HEK293 (cell line): ENCODE measurements around the gene ALG8.
A peak's percentile ranks its signal among the peaks of the same experiment; 100 is the strongest.
"Not testable (repeated sequence)": the region's sequence is repeated elsewhere in the genome, so short reads cannot be mapped to it uniquely, and the experiment has no call there.

Source experiments
- CTCF ChIA-PET: fragments of 350-600 bp; formaldehyde crosslinking; extraction: SDS; loops from one replicate; lab custom pipeline; 2021; ENCODE audit warnings: antibody characterized with exemption; lab: Yijun Ruan, JAX
- POLR2A ChIA-PET: fragments of 300-600 bp; formaldehyde crosslinking; extraction: SDS; loops from one replicate; lab custom pipeline; 2020; ENCODE audit warnings: antibody characterized with exemption, inconsistent platforms; lab: Yijun Ruan, JAX
- H3K27ac ChIP-seq: fragments of 200-500 bp; sonication (Bioruptor generic); 2 replicates; pipeline ENCODE4 v1.5.1; 2014; ENCODE audit warnings: low read depth, low read length, control low read depth, inconsistent platforms; ENCODE audit errors: extremely low read depth
- H3K36me3 ChIP-seq, 2 experiments: fragments of 200-500 bp in 1 of 2; sonication (Bioruptor generic) in 1 of 2; 1 replicate in 1 of 2; 2 replicates in 1 of 2; pipeline ENCODE4 v1.5.1; 2014 to 2017; ENCODE audit warnings: inconsistent platforms in 2 of 2, low read length in 2 of 2; ENCODE audit not compliant: control insufficient read depth in 2 of 2, insufficient read depth in 1 of 2
- H3K4me1 ChIP-seq: fragments of 200-500 bp; sonication (Bioruptor generic); 2 replicates; pipeline ENCODE4 v1.5.1; 2014; ENCODE audit warnings: mild to moderate bottlenecking, low read length, inconsistent platforms; ENCODE audit not compliant: control insufficient read depth, insufficient read depth
- H3K4me3 ChIP-seq: 2 replicates; pipeline ENCODE4 v1.5.1; 2011; ENCODE audit warnings: low read depth, mild to moderate bottlenecking, control low read depth, low read length, moderate library complexity
- H3K9me3 ChIP-seq: fragments of 200-500 bp; sonication (Bioruptor generic); 2 replicates; pipeline ENCODE4 v1.5.1; 2014; ENCODE audit warnings: low read depth, low read length, inconsistent platforms; ENCODE audit not compliant: control insufficient read depth, insufficient read depth
- ATF2 ChIP-seq: fragments of 450-650 bp; formaldehyde crosslinking; IDR thresholded peaks from 2 replicates; pipeline ENCODE4 v1.5.1; 2016; ENCODE audit warnings: missing biosample characterization, missing genetic modification characterization, low read depth
- EGR2 ChIP-seq: fragments of 450-650 bp; formaldehyde crosslinking; IDR thresholded peaks from 2 replicates; pipeline ENCODE4 v1.5.1; 2016; ENCODE audit warnings: low read depth, missing biosample characterization, missing genetic modification characterization
- PRDM2 ChIP-seq: fragments of 450-650 bp; formaldehyde crosslinking; IDR thresholded peaks from 2 replicates; pipeline ENCODE4 v1.5.1; 2016; ENCODE audit warnings: missing biosample characterization, missing genetic modification characterization, borderline replicate concordance
- ZBTB26 ChIP-seq: fragments of 450-650 bp; formaldehyde crosslinking; optimal IDR thresholded peaks from 2 replicates; pipeline ENCODE3; 2016; ENCODE audit warnings: missing biosample characterization, mild to moderate bottlenecking, missing genetic modification characterization
- ZIC2 ChIP-seq: fragments of 450-650 bp; formaldehyde crosslinking; IDR thresholded peaks from 2 replicates; pipeline ENCODE4 v1.5.1; 2016; ENCODE audit warnings: missing biosample characterization, missing genetic modification characterization
- ZNF121 ChIP-seq: fragments of 450-650 bp; formaldehyde crosslinking; IDR thresholded peaks from 2 replicates; pipeline ENCODE4 v1.5.1; 2016; ENCODE audit warnings: missing biosample characterization, missing genetic modification characterization
- ZNF146 ChIP-seq: fragments of 450-650 bp; formaldehyde crosslinking; IDR thresholded peaks from 2 replicates; pipeline ENCODE4 v1.5.1; 2016; ENCODE audit warnings: missing biosample characterization, missing genetic modification characterization
- ZNF280D ChIP-seq: fragments of 450-650 bp; formaldehyde crosslinking; IDR thresholded peaks from 2 replicates; pipeline ENCODE4 v1.5.1; 2016; ENCODE audit warnings: missing biosample characterization, missing genetic modification characterization
- ZNF404 ChIP-seq: fragments of 450-650 bp; formaldehyde crosslinking; IDR thresholded peaks from 2 replicates; pipeline ENCODE4 v1.5.1; 2017; ENCODE audit warnings: missing biosample characterization, missing genetic modification characterization
- ZNF658 ChIP-seq: fragments of 450-650 bp; formaldehyde crosslinking; IDR thresholded peaks from 2 replicates; pipeline ENCODE4; 2016; ENCODE audit warnings: missing biosample characterization, missing genetic modification characterization

ALG8 gene

GRCh38 chr11:78175862-78176261 is 36.4 kb upstream of the ALG8 start:
- CTCF ChIA-PET, H3K4me1 ChIP-seq, H3K4me3 ChIP-seq, H3K27ac ChIP-seq, POLR2A ChIA-PET, H3K9me3 ChIP-seq: not testable (repeated sequence)
- TF ChIP-seq ZNF146 (tag by site-specific recombination): peak; percentile 94
- peaks cover 0 to 13% of the 10 kb centered on the region in 2 experiments; a peak in 1 of 3 replicates for H3K36me3 ChIP-seq

- POLR2A ChIA-PET: no interaction called here
- TF ChIP-seq ZNF121 (tag by site-specific recombination) (no peak), ZIC2 (tag by site-specific recombination) (peak; percentile 44), PRDM2 (tag by site-specific recombination) (no peak)
- peaks cover 0 to 13% of the 10 kb centered on the region in 2 experiments; a peak in 1 of 3 replicates for H3K36me3 ChIP-seq
- CTCF ChIA-PET: no interaction called here
- no peaks in the 10 kb centered on the region for H3K9me3 ChIP-seq
- H3K4me3 ChIP-seq: no peak overlapping the region
- no peaks in the 10 kb centered on the region for H3K4me1 ChIP-seq
- H3K27ac ChIP-seq: no peak overlapping the region
Observed at GRCh38 chr11:78171951-78172350, 32.5 kb upstream of the ALG8 start.

GRCh38 chr11:78170874-78171549 is 31.6 kb upstream of the ALG8 start:
- ChIA-PET POLR2A (interaction anchor here (1.0 kb wide), 1 partner anchor 32 kb away, joined by 3 read pairs; the partner anchor contains the start of gene ALG8), CTCF (no interaction called here)
- H3K36me3 ChIP-seq: peaks cover 0 to 13% of the 10 kb centered on the region in 2 experiments; a peak in 1 of 3 replicates
- H3K27ac ChIP-seq: no peak overlapping the region
- TF ChIP-seq EGR2 (tag by site-specific recombination): no peak
- no peak for TF ChIP-seq ZNF404 (tag by site-specific recombination)
- TF ChIP-seq ZNF658 (tag by site-specific recombination): no peak
- TF ChIP-seq ZBTB26 (tag by site-specific recombination): no peak
- TF ChIP-seq ZNF280D (tag by site-specific recombination): no peak
- TF ChIP-seq ATF2 (tag by site-specific recombination): no peak
- no peak overlapping the region for H3K4me3 ChIP-seq
- no peaks in the 10 kb centered on the region for H3K9me3 ChIP-seq
- H3K4me1 ChIP-seq: no peaks in the 10 kb centered on the region
